SK-N-SH treated with all-trans-retinoic acid at 6 μM for 48 hours (cell line): ENCODE data around the gene GAS5.

Experiments
- ATAC-seq: fragments of 200-7000 bp; cut with Tn5 transposase; 3 replicates; pipeline ENCODE4 v1.9.1; 2020; ENCODE audit warnings: mild to moderate bottlenecking, moderate library complexity
- ARNTL ChIP-seq: fragments of 450-650 bp; formaldehyde crosslinking; IDR thresholded peaks from 2 replicates; pipeline ENCODE4 v1.5.0; 2020; ENCODE audit warnings: low read depth, mild to moderate bottlenecking, moderate library complexity, borderline replicate concordance
- BACH2 ChIP-seq: fragments of 250-450 bp; sonication (Bioruptor Pico); IDR thresholded peaks from 2 replicates; pipeline ENCODE4 v1.9.0; 2021; ENCODE audit warnings: mild to moderate bottlenecking, borderline replicate concordance
- CSDC2 ChIP-seq: fragments of 250-450 bp; sonication (Bioruptor Pico); IDR thresholded peaks from 2 replicates; pipeline ENCODE4 v1.5.0; 2020; ENCODE audit warnings: mild to moderate bottlenecking, moderate library complexity
- ESRRG ChIP-seq: fragments of 250-450 bp; sonication (Bioruptor Pico); IDR thresholded peaks from 2 replicates; pipeline ENCODE4 v1.6.1; 2021; ENCODE audit warnings: mild to moderate bottlenecking
- GLIS3 ChIP-seq: fragments of 250-450 bp; sonication (Bioruptor Pico); IDR thresholded peaks from 2 replicates; pipeline ENCODE4 v1.5.0; 2020; ENCODE audit warnings: mild to moderate bottlenecking, moderate library complexity
- ISL1 ChIP-seq: fragments of 250-450 bp; sonication (Bioruptor Pico); IDR thresholded peaks from 2 replicates; pipeline ENCODE4 v2.1.2; 2022; ENCODE audit warnings: mild to moderate bottlenecking, moderate library complexity
- OSR1 ChIP-seq: fragments of 250-450 bp; sonication (Bioruptor Pico); IDR thresholded peaks from 2 replicates; pipeline ENCODE4 v1.8.0; 2022; ENCODE audit warnings: moderate library complexity, mild to moderate bottlenecking, inconsistent platforms
- PPARA ChIP-seq: fragments of 250-450 bp; sonication (Bioruptor Pico); IDR thresholded peaks from 2 replicates; pipeline ENCODE4 v1.5.0; 2020; ENCODE audit warnings: mild to moderate bottlenecking, borderline replicate concordance
- RARB ChIP-seq: fragments of 250-450 bp; sonication (Bioruptor Pico); IDR thresholded peaks from 2 replicates; pipeline ENCODE4 v1.8.0; 2021; ENCODE audit warnings: mild to moderate bottlenecking, moderate library complexity
- SNAI2 ChIP-seq: fragments of 250-450 bp; sonication (Bioruptor Pico); IDR thresholded peaks from 2 replicates; pipeline ENCODE4 v1.5.0; 2020; ENCODE audit warnings: mild to moderate bottlenecking, moderate library complexity
- TCF4 ChIP-seq: fragments of 250-450 bp; sonication (Bioruptor Pico); IDR thresholded peaks from 2 replicates; pipeline ENCODE4 v1.8.0; 2021; ENCODE audit warnings: mild to moderate bottlenecking, moderate library complexity, borderline replicate concordance
- TOX ChIP-seq: fragments of 250-450 bp; sonication (Bioruptor Pico); IDR thresholded peaks from 2 replicates; pipeline ENCODE4 v1.8.0; 2021; ENCODE audit warnings: mild to moderate bottlenecking, moderate library complexity, borderline replicate concordance
- ZC3H10 ChIP-seq: fragments of 250-450 bp; sonication (Bioruptor Pico); IDR thresholded peaks from 2 replicates; pipeline ENCODE4 v1.5.1; 2021; ENCODE audit warnings: mild to moderate bottlenecking, moderate library complexity
- ZFP3 ChIP-seq: fragments of 250-450 bp; sonication (Bioruptor Pico); IDR thresholded peaks from 2 replicates; pipeline ENCODE4 v1.5.0; 2020; ENCODE audit warnings: mild to moderate bottlenecking, moderate library complexity
- ZFP30 ChIP-seq: fragments of 450-650 bp; formaldehyde crosslinking; IDR thresholded peaks from 2 replicates; pipeline ENCODE4 v1.5.0; 2022; ENCODE audit warnings: mild to moderate bottlenecking, moderate library complexity
- ZNF565 ChIP-seq: fragments of 450-650 bp; formaldehyde crosslinking; conservative IDR thresholded peaks from 2 replicates; pipeline ENCODE4 v1.5.0; 2020; ENCODE audit warnings: low read depth, mild to moderate bottlenecking, moderate library complexity
- ZNF70 ChIP-seq: fragments of 450-650 bp; formaldehyde crosslinking; IDR thresholded peaks from 2 replicates; pipeline ENCODE4 v1.5.0; 2020; ENCODE audit warnings: mild to moderate bottlenecking, moderate library complexity
- ZNF8 ChIP-seq: fragments of 450-650 bp; formaldehyde crosslinking; IDR thresholded peaks from 2 replicates; pipeline ENCODE4 v1.5.0; 2020; ENCODE audit warnings: mild to moderate bottlenecking, moderate library complexity
- TF ChIP-seq, protein P1 (sequence below): fragments of 250-450 bp; sonication (Bioruptor Pico); IDR thresholded peaks from 2 replicates; pipeline ENCODE4 v1.5.1; 2021; ENCODE audit warnings: mild to moderate bottlenecking, moderate library complexity
- TF ChIP-seq, protein P2 (sequence below): fragments of 250-450 bp; sonication (Bioruptor Pico); IDR thresholded peaks from 2 replicates; pipeline ENCODE4 v1.5.0; 2020; ENCODE audit warnings: mild to moderate bottlenecking, moderate library complexity
- TF ChIP-seq, protein P3 (sequence below): fragments of 250-450 bp; sonication (Bioruptor Pico); IDR thresholded peaks from 2 replicates; pipeline ENCODE4 v1.8.0; 2020; ENCODE audit warnings: mild to moderate bottlenecking, moderate library complexity, borderline replicate concordance
- TF ChIP-seq, protein P4 (sequence below): fragments of 250-450 bp; sonication (Bioruptor Pico); IDR thresholded peaks from 2 replicates; pipeline ENCODE4 v1.8.0; 2021; ENCODE audit warnings: low read depth, mild to moderate bottlenecking, moderate library complexity, borderline replicate concordance

GAS5 gene

DNA sequence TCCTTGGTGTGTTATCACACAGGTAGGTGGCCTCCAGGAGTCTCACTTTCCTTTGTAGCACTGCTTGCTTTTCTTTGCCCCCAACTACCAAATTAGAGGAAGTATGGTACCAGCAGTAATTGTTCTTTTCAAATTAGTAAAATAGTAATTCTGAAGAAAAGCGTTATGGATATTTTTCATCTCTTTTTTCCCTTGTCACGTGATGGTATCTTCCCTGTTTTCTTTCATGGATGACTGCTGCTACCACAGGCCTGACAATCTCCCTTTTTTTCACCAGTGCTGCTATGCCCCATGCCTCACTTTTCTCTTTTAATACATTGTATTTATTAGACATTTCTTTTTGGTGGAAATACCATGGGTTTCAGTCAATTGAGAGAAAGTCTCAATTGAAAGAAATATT is 3.7 kb upstream of the GAS5 start:
- no peak for ATAC-seq
- TF ChIP-seq GLIS3 (CRISPR knock-in tag): no peak
- no peak for TF ChIP-seq ZC3H10 (CRISPR knock-in tag)
- TF ChIP-seq ZNF8 (CRISPR knock-in tag): no peak
- TF ChIP-seq, protein P1, sequence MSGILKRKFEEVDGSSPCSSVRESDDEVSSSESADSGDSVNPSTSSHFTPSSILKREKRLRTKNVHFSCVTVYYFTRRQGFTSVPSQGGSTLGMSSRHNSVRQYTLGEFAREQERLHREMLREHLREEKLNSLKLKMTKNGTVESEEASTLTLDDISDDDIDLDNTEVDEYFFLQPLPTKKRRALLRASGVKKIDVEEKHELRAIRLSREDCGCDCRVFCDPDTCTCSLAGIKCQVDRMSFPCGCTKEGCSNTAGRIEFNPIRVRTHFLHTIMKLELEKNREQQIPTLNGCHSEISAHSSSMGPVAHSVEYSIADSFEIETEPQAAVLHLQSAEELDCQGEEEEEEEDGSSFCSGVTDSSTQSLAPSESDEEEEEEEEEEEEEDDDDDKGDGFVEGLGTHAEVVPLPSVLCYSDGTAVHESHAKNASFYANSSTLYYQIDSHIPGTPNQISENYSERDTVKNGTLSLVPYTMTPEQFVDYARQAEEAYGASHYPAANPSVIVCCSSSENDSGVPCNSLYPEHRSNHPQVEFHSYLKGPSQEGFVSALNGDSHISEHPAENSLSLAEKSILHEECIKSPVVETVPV: no peak
- TF ChIP-seq CSDC2 (CRISPR knock-in tag): no peak
- no peak for TF ChIP-seq PPARA (CRISPR knock-in tag)
- TF ChIP-seq, protein P2, sequence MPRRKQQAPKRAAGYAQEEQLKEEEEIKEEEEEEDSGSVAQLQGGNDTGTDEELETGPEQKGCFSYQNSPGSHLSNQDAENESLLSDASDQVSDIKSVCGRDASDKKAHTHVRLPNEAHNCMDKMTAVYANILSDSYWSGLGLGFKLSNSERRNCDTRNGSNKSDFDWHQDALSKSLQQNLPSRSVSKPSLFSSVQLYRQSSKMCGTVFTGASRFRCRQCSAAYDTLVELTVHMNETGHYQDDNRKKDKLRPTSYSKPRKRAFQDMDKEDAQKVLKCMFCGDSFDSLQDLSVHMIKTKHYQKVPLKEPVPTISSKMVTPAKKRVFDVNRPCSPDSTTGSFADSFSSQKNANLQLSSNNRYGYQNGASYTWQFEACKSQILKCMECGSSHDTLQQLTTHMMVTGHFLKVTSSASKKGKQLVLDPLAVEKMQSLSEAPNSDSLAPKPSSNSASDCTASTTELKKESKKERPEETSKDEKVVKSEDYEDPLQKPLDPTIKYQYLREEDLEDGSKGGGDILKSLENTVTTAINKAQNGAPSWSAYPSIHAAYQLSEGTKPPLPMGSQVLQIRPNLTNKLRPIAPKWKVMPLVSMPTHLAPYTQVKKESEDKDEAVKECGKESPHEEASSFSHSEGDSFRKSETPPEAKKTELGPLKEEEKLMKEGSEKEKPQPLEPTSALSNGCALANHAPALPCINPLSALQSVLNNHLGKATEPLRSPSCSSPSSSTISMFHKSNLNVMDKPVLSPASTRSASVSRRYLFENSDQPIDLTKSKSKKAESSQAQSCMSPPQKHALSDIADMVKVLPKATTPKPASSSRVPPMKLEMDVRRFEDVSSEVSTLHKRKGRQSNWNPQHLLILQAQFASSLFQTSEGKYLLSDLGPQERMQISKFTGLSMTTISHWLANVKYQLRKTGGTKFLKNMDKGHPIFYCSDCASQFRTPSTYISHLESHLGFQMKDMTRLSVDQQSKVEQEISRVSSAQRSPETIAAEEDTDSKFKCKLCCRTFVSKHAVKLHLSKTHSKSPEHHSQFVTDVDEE: no peak
- no peak for TF ChIP-seq OSR1 (CRISPR knock-in tag)
- no peak for TF ChIP-seq RARB (CRISPR knock-in tag)
- no peak for TF ChIP-seq SNAI2 (CRISPR knock-in tag)
- no peak for TF ChIP-seq ZNF565 (CRISPR knock-in tag)
- no peak for TF ChIP-seq ZFP3
- no peak for TF ChIP-seq ESRRG (CRISPR knock-in tag)

DNA sequence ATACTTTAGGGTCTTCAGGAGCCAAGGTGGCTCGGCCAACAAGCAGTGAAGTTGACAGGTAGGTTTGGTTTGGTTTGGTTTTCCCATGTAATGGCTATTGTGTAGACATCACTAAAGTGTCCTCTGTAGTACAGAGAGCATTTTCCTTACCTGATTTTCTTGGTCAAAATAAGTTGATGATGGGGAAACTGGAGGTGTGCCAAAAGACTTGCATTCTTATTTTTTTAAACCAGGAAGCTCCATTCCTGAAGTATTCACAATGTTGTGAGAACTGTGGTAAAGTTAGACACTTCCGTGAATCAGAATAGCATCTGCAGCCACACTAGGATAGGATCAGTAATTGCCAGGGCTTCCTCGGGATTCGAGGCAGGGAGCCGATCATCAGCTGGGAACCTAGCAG is 3.3 kb upstream of the GAS5 start:
- TF ChIP-seq TCF4 (CRISPR knock-in tag) (no peak), ZC3H10 (CRISPR knock-in tag) (no peak), ZFP30 (no peak), BACH2 (no peak), ZNF70 (no peak), ZNF8 (CRISPR knock-in tag) (no peak), OSR1 (CRISPR knock-in tag) (no peak), ARNTL (CRISPR knock-in tag) (no peak)
- no peak for ATAC-seq

DNA sequence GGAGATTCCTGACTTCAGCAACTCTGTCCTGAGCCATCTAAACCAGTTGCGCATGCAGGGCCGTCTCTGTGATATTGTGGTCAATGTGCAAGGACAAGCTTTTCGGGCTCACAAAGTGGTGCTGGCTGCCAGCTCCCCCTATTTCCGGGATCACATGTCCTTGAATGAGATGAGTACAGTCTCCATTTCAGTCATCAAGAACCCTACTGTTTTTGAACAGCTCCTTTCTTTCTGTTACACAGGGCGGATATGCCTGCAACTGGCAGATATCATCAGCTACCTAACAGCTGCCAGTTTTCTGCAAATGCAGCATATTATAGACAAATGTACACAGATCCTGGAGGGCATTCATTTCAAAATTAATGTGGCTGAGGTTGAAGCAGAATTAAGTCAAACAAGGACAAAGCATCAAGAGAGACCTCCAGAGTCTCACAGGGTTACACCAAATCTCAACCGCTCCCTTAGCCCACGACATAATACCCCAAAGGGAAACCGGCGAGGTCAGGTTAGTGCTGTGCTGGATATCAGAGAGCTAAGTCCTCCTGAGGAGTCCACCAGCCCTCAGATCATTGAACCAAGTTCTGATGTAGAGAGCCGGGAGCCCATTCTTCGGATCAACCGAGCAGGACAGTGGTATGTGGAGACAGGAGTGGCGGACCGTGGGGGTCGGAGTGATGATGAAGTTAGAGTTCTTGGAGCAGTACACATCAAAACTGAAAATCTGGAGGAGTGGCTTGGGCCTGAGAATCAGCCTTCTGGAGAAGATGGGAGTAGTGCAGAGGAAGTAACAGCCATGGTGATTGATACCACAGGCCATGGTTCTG is 2.7 kb upstream of the GAS5 start:
- ATAC-seq: no peak
- no peak for TF ChIP-seq BACH2
- no peak for TF ChIP-seq TOX
- TF ChIP-seq OSR1 (CRISPR knock-in tag): no peak
- TF ChIP-seq SNAI2 (CRISPR knock-in tag): no peak
- TF ChIP-seq ZNF70: no peak
- no peak for TF ChIP-seq ARNTL (CRISPR knock-in tag)
- TF ChIP-seq ZFP3: no peak
- TF ChIP-seq ZFP30: no peak
- TF ChIP-seq ESRRG (CRISPR knock-in tag): no peak
- TF ChIP-seq, all 23 proteins: peak for 0

DNA sequence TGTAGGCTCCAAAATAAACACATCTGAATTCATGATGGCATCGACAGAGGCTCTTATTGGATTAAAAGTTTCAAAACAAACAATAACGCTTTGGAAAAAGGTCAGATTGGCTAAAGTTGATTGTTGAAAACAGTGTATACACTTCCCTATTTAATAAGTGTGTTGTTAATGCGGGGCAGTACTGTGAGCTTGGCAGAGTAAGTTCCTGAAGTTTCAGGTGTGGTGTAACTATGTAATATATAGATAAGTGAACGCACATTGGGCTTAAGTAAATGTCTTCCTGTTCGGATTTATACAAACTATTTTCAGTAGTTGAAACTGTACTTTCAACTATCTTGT is 1.2 kb upstream of the GAS5 start:
- TF ChIP-seq BACH2: no peak
- no peak for TF ChIP-seq RARB (CRISPR knock-in tag)
- TF ChIP-seq, protein P1: no peak
- no peak for TF ChIP-seq ESRRG (CRISPR knock-in tag)
- no peak for TF ChIP-seq ZNF8 (CRISPR knock-in tag)
- no peak for TF ChIP-seq ARNTL (CRISPR knock-in tag)
- no peak for TF ChIP-seq PPARA (CRISPR knock-in tag)
- TF ChIP-seq, protein P3, sequence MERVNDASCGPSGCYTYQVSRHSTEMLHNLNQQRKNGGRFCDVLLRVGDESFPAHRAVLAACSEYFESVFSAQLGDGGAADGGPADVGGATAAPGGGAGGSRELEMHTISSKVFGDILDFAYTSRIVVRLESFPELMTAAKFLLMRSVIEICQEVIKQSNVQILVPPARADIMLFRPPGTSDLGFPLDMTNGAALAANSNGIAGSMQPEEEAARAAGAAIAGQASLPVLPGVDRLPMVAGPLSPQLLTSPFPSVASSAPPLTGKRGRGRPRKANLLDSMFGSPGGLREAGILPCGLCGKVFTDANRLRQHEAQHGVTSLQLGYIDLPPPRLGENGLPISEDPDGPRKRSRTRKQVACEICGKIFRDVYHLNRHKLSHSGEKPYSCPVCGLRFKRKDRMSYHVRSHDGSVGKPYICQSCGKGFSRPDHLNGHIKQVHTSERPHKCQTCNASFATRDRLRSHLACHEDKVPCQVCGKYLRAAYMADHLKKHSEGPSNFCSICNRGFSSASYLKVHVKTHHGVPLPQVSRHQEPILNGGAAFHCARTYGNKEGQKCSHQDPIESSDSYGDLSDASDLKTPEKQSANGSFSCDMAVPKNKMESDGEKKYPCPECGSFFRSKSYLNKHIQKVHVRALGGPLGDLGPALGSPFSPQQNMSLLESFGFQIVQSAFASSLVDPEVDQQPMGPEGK (CRISPR knock-in tag): no peak
- TF ChIP-seq CSDC2 (CRISPR knock-in tag): no peak
- TF ChIP-seq ISL1 (CRISPR knock-in tag): no peak
- TF ChIP-seq, protein P4, sequence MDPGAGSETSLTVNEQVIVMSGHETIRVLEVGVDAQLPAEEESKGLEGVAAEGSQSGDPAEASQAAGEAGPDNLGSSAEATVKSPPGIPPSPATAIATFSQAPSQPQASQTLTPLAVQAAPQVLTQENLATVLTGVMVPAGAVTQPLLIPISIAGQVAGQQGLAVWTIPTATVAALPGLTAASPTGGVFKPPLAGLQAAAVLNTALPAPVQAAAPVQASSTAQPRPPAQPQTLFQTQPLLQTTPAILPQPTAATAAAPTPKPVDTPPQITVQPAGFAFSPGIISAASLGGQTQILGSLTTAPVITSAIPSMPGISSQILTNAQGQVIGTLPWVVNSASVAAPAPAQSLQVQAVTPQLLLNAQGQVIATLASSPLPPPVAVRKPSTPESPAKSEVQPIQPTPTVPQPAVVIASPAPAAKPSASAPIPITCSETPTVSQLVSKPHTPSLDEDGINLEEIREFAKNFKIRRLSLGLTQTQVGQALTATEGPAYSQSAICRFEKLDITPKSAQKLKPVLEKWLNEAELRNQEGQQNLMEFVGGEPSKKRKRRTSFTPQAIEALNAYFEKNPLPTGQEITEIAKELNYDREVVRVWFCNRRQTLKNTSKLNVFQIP (CRISPR knock-in tag): no peak
- no peak for TF ChIP-seq GLIS3 (CRISPR knock-in tag)
- TF ChIP-seq SNAI2 (CRISPR knock-in tag): no peak
- no peak for ATAC-seq
